Panc1 (cell line): ENCODE results near the gene FAM13A. TPM values are rescaled to one million over a fixed set of nuclear protein-coding genes. Genes with fewer than 3 reads are reported as not detected.

Source experiments
- ATAC-seq: fragments of 200-7000 bp; cut with Tn5 transposase; 2 replicates; pipeline ENCODE4 v1.9.1; 2020; ENCODE audit warnings: mild to moderate bottlenecking, moderate library complexity
- BruUV-seq: library from RNA; stranded (reverse); fragments of 400-500 nt; replicated peaks from 2 replicates; lab custom pipeline; 2021; lab: Mats Ljungman, UMichigan
- CTCF ChIA-PET: fragments of 300-600 bp; sonication (Branson Sonifier 250); formaldehyde crosslinking; loops from one replicate; lab custom pipeline; 2022; ENCODE audit warnings: antibody characterized with exemption; lab: Charles Lee
- POLR2A ChIA-PET: fragments of 300-600 bp; sonication (Branson Sonifier 250); formaldehyde crosslinking; loops from one replicate; lab custom pipeline; 2022; ENCODE audit warnings: antibody characterized with exemption; lab: Charles Lee
- DNase-seq: peaks from one replicate; pipeline ENCODE4 v3.0.0-alpha.2; 2010; ENCODE audit warnings: low read depth, low spot score
- H3K27ac ChIP-seq: 2 replicates; pipeline ENCODE4 v1.5.1; 2011; ENCODE audit warnings: mild to moderate bottlenecking, low read length, inconsistent platforms
- H3K27me3 ChIP-seq: fragments of 200-500 bp; sonication (Bioruptor generic); 2 replicates; pipeline ENCODE4 v1.6.0; 2014; ENCODE audit warnings: low read length, inconsistent platforms; ENCODE audit not compliant: control insufficient read depth, insufficient read depth
- H3K36me3 ChIP-seq: fragments of 200-500 bp; sonication (Bioruptor generic); 2 replicates; pipeline ENCODE4 v1.5.1; 2014; ENCODE audit warnings: inconsistent platforms, mild to moderate bottlenecking, low read length, moderate library complexity; ENCODE audit not compliant: control insufficient read depth, insufficient read depth
- H3K4me1 ChIP-seq: 2 replicates; pipeline ENCODE4 v1.5.1; 2011; ENCODE audit warnings: inconsistent platforms, mild to moderate bottlenecking, low read length, moderate library complexity; ENCODE audit not compliant: control insufficient read depth, insufficient read depth
- H3K4me3 ChIP-seq, 2 experiments: 2 replicates each; pipeline ENCODE4 v1.5.1; 2011 to 2012; ENCODE audit warnings: low read depth in 2 of 2, low read length in 2 of 2, mild to moderate bottlenecking in 2 of 2, inconsistent platforms in 1 of 2, moderate library complexity in 1 of 2
- H3K9me3 ChIP-seq: fragments of 200-500 bp; sonication (Bioruptor generic); 2 replicates; pipeline ENCODE4 v1.5.1; 2014; ENCODE audit warnings: low read depth, mild to moderate bottlenecking, inconsistent platforms, low read length, moderate library complexity; ENCODE audit not compliant: control insufficient read depth, insufficient read depth
- POLR2AphosphoS5 ChIP-seq: IDR thresholded peaks from 2 replicates; pipeline ENCODE4 v1.6.1; 2012; ENCODE audit warnings: mild to moderate bottlenecking, low read depth, low read length, moderate library complexity
- SIN3A ChIP-seq: IDR thresholded peaks from 2 replicates; pipeline ENCODE4 v1.6.1; 2012; ENCODE audit warnings: low read depth, mild to moderate bottlenecking, low read length, moderate library complexity, borderline replicate concordance; ENCODE audit not compliant: insufficient read depth
- TCF7L2 ChIP-seq: IDR thresholded peaks from 2 replicates; pipeline ENCODE4 v1.6.1; 2011; ENCODE audit warnings: mild to moderate bottlenecking, low read depth, low read length, inconsistent platforms
- in situ Hi-C: cut with HindIII; loops from 2 replicates; pipeline ENCODE4 v1.10.0; 2016; ENCODE audit warnings: low sequenced_read_pairs, low pct_unique_long_range_greater_than_20kb
- intact Hi-C: fragments of 100-400 bp; cut with micrococcal nuclease; formaldehyde crosslinking; loops from one replicate; pipeline ENCODE4 v1.10.0; 2022; ENCODE audit not compliant: unreplicated experiment
- total RNA-seq: library from RNA; stranded (reverse); gene quantifications from one replicate; pipeline ENCODE4 v1.2.1, GENCODE V29; 2021; ENCODE audit not compliant: unreplicated experiment
- TF ChIP-seq, protein P1 (sequence below): fragments of 450-650 bp; IDR thresholded peaks from 2 replicates; pipeline ENCODE4 v1.5.1; 2017; ENCODE audit warnings: mild to moderate bottlenecking
- TF ChIP-seq, protein P2 (sequence below), 2 experiments: IDR thresholded peaks; 2 replicates each; pipeline ENCODE4 v1.6.1; 2011 to 2012; ENCODE audit warnings: low read depth in 2 of 2, control low read depth in 1 of 2, low read length in 1 of 2, mild to moderate bottlenecking in 1 of 2, moderate library complexity in 1 of 2; ENCODE audit not compliant: insufficient read depth in 1 of 2

The FAM13A gene
- total RNA-seq, 1 experiment from 2014 or later: 5.8 TPM

DNA sequence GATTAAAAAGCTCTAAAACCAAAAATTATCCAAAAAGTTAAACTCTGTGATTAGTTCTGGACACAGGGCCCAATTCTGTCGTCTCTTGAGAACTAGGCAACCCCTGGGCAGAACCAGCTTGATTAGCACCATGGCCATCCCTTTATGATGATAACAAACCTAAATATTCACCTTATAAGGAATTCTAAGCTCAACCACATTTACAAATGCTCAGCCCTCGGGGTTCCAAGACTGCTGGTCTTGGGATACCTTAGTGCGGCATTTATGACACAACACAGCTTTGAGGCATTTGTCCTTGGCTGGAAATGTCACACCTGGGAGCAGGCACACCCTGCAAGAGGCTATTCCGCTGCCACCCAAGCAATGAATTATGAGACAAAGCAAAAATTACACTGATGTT lies 331.8 kb downstream of the FAM13A start:
- POLR2A ChIA-PET: no interaction called here
- in situ Hi-C loops (no loop called here), intact Hi-C loops (no loop called here)
- Histone ChIP-seq H3K4me1 (no peaks in the 10 kb centered on the region), H3K27me3 (no peaks in the 10 kb centered on the region), H3K9me3 (no peaks in the 10 kb centered on the region), H3K4me3 (no peak overlapping the region), H3K27ac (no peak overlapping the region), H3K36me3 (no peaks in the 10 kb centered on the region)
- ATAC-seq (no peak), DNase-seq (no peak)
- TF ChIP-seq SIN3A (no peak), TCF7L2 (no peak), POLR2AphosphoS5 (no peak)
- TF ChIP-seq, protein P1, sequence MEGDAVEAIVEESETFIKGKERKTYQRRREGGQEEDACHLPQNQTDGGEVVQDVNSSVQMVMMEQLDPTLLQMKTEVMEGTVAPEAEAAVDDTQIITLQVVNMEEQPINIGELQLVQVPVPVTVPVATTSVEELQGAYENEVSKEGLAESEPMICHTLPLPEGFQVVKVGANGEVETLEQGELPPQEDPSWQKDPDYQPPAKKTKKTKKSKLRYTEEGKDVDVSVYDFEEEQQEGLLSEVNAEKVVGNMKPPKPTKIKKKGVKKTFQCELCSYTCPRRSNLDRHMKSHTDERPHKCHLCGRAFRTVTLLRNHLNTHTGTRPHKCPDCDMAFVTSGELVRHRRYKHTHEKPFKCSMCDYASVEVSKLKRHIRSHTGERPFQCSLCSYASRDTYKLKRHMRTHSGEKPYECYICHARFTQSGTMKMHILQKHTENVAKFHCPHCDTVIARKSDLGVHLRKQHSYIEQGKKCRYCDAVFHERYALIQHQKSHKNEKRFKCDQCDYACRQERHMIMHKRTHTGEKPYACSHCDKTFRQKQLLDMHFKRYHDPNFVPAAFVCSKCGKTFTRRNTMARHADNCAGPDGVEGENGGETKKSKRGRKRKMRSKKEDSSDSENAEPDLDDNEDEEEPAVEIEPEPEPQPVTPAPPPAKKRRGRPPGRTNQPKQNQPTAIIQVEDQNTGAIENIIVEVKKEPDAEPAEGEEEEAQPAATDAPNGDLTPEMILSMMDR: no peak
- TF ChIP-seq, protein P2, sequence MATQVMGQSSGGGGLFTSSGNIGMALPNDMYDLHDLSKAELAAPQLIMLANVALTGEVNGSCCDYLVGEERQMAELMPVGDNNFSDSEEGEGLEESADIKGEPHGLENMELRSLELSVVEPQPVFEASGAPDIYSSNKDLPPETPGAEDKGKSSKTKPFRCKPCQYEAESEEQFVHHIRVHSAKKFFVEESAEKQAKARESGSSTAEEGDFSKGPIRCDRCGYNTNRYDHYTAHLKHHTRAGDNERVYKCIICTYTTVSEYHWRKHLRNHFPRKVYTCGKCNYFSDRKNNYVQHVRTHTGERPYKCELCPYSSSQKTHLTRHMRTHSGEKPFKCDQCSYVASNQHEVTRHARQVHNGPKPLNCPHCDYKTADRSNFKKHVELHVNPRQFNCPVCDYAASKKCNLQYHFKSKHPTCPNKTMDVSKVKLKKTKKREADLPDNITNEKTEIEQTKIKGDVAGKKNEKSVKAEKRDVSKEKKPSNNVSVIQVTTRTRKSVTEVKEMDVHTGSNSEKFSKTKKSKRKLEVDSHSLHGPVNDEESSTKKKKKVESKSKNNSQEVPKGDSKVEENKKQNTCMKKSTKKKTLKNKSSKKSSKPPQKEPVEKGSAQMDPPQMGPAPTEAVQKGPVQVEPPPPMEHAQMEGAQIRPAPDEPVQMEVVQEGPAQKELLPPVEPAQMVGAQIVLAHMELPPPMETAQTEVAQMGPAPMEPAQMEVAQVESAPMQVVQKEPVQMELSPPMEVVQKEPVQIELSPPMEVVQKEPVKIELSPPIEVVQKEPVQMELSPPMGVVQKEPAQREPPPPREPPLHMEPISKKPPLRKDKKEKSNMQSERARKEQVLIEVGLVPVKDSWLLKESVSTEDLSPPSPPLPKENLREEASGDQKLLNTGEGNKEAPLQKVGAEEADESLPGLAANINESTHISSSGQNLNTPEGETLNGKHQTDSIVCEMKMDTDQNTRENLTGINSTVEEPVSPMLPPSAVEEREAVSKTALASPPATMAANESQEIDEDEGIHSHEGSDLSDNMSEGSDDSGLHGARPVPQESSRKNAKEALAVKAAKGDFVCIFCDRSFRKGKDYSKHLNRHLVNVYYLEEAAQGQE (IDR thresholded peaks at IDR 0.05; ENCODE audit: insufficient read depth in 1 of 2, low read depth in 2 of 2, low read length in 1 of 2): no peak
- CTCF ChIA-PET: no interaction called here
- BruUV-seq: no TSS peak

DNA sequence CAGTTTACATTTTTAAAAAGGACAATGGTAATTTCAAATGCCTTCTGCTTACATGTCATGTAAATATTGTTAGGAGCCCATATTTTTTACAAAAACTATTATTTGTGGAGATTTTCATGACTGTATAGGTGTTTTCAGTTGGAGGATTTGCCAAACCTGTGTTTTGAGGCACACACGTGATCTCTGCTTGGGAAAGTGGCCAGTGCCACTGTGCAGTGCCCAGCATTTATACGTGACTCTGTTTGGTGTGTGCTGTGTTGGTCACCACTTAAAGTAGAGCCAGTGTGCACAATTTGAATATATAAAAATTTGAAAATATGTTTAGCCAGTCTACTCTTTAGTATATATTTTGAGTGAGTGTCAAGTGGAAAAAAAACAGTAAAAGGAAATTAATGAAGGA lies 332.6 kb downstream of the FAM13A start:
- ATAC-seq (no peak), DNase-seq (no peak)
- H3K4me1 ChIP-seq: no peaks in the 10 kb centered on the region
- in situ Hi-C loops (no loop called here), intact Hi-C loops (no loop called here)
- no peaks in the 10 kb centered on the region for H3K9me3 ChIP-seq
- CTCF ChIA-PET: no interaction called here
- H3K27ac ChIP-seq: no peak overlapping the region
- no peak overlapping the region for H3K4me3 ChIP-seq
- no TSS peak for BruUV-seq
- no peak for TF ChIP-seq POLR2AphosphoS5
- TF ChIP-seq SIN3A: no peak
- TF ChIP-seq TCF7L2: no peak
- TF ChIP-seq, protein P2 (IDR thresholded peaks at IDR 0.05; ENCODE audit: insufficient read depth in 1 of 2, low read depth in 2 of 2, low read length in 1 of 2): no peak
- TF ChIP-seq, protein P1: no peak
- POLR2A ChIA-PET: no interaction called here
- no peaks in the 10 kb centered on the region for H3K36me3 ChIP-seq
- no peaks in the 10 kb centered on the region for H3K27me3 ChIP-seq
